ENCODE measurements around the gene IPO13. TPM values are rescaled to one million over a fixed set of nuclear protein-coding genes. Genes with fewer than 3 reads are reported as not detected.

The IPO13 gene
- total RNA-seq, 4 donors from 2014 or later = 19.3 to 32.4 (median 20.5) TPM

DNA sequence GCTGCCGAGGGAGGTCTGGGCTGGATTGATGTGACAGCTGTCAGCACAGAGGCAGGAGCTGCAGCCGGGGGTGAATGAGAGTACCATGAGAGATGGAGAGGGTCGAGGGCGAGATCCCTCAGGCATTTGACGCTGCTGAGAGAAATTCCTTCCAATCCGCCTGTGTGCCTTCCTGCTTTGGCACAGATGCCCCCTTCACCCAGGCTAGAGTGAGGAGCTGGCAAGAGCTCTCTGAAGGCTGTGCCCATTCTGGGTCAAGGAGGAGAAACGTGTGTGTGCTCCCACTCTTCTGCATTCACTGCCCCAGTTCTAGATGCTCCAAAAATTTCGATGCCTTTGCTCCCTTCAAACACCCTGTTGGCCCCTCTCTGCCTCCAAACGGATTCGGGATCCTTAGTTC, 8.4 kb upstream of the IPO13 start:
- TF ChIP-seq, protein P1, sequence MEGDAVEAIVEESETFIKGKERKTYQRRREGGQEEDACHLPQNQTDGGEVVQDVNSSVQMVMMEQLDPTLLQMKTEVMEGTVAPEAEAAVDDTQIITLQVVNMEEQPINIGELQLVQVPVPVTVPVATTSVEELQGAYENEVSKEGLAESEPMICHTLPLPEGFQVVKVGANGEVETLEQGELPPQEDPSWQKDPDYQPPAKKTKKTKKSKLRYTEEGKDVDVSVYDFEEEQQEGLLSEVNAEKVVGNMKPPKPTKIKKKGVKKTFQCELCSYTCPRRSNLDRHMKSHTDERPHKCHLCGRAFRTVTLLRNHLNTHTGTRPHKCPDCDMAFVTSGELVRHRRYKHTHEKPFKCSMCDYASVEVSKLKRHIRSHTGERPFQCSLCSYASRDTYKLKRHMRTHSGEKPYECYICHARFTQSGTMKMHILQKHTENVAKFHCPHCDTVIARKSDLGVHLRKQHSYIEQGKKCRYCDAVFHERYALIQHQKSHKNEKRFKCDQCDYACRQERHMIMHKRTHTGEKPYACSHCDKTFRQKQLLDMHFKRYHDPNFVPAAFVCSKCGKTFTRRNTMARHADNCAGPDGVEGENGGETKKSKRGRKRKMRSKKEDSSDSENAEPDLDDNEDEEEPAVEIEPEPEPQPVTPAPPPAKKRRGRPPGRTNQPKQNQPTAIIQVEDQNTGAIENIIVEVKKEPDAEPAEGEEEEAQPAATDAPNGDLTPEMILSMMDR (IDR thresholded peaks at IDR 0.05) = no peak
- no peak for TF ChIP-seq POLR2A (IDR thresholded peaks at IDR 0.05)
- Histone ChIP-seq H3K36me3 (peaks cover 0 to 3% (median 0%) of the 10 kb centered on the region in 3 donors), H3K9me3 (no peaks in the 10 kb centered on the region), H3K4me3 (no peak overlapping the region), H3K4me1 (peaks cover 19 to 52% (median 36%) of the 10 kb centered on the region in 3 donors), H3K27ac (no peak overlapping the region), H3K27me3 (peaks cover 0 to 18% (median 0%) of the 10 kb centered on the region in 4 donors)
- DNase-seq = no peak
- 77 to 93% methylated on average over 3 to 9 of the region's 10 CpGs for WGBS, 2 donors
- intact Hi-C loops (cut with DNase I) = no loop called here

DNA sequence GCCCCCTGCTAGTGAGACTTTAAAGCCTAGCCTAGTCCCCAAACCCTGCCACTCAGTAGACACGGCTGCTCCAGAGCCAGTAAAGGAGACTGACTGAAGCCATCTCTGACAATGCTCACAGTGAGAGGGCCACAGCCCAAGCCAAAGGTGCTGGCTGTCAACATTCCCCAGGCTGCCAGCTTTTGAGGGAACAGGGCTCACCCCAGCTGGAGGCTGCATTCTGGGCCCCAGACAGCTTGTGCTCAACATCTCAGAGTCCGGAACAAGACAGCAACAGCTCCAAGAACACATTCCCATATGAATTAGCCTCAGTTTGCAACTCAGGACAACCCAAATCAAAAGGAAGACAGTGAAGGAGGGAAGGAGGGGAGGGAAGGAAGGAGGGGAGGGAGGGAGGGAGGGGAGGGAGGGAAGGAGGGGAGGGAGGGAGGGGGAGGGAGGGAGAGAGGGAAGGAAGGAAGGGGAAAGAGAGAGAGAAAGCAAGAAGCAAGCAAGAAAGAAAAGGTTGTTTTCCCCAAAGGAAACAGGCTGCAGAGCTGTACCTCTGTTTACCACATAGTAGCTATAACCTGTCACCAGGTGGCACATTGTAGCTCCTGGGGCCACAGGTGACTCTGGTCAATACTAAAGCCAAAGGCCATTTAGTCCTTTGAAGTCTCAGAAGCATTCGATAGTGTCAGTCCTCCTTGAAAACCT, 7.7 kb upstream of the IPO13 start:
- no peak for TF ChIP-seq POLR2A (IDR thresholded peaks at IDR 0.05)
- TF ChIP-seq, protein P1 (IDR thresholded peaks at IDR 0.05) = no peak
- WGBS, 2 donors = 68 to 73% methylated on average over 2 to 3 of the region's 3 CpGs
- intact Hi-C loops (cut with DNase I) = no loop called here

GRCh38 chr1:43942411-43942810, 4.3 kb upstream of the IPO13 start:
- 88 to 89% methylated on average over 2 to 3 of the region's 3 CpGs for WGBS, 2 donors

More for the DNA sequence above, 7.7 kb upstream of the IPO13 start:
- peaks cover 0 to 3% (median 2%) of the 10 kb centered on the region in 3 donors for H3K36me3 ChIP-seq
- no peaks in the 10 kb centered on the region for H3K9me3 ChIP-seq
- no peak for DNase-seq
- no peak overlapping the region for H3K4me3 ChIP-seq
- peaks cover 0 to 11% (median 0%) of the 10 kb centered on the region in 4 donors for H3K27me3 ChIP-seq
- H3K4me1 ChIP-seq = peaks cover 12 to 46% (median 30%) of the 10 kb centered on the region in 3 donors
- no peak overlapping the region for H3K27ac ChIP-seq

GRCh38 chr1:43944860-43945259, 1.9 kb upstream of the IPO13 start:
- Histone ChIP-seq H3K27ac (no peak overlapping the region), H3K4me1 (peaks cover 27 to 46% (median 30%) of the 10 kb centered on the region in 3 donors), H3K4me3 (no peak overlapping the region), H3K9me3 (no peaks in the 10 kb centered on the region), H3K36me3 (peaks cover 0 to 8% (median 0%) of the 10 kb centered on the region in 3 donors), H3K27me3 (no peaks in the 10 kb centered on the region)
- WGBS, 2 donors = 85 to 100% methylated on average over 1 of the region's 1 CpG
- TF ChIP-seq POLR2A (IDR thresholded peaks at IDR 0.05) = no peak
- TF ChIP-seq, protein P1 (IDR thresholded peaks at IDR 0.05) = no peak
- no peak for DNase-seq
- intact Hi-C loops (cut with DNase I) = loop anchor here (10.0 kb wide), 1 partner anchor 90 kb away; the partner anchor contains the start of gene SLC6A9

More at GRCh38 chr1:43942411-43942810, 4.3 kb upstream of the IPO13 start:
- intact Hi-C loops (cut with DNase I) = loop anchor here (10.0 kb wide), 1 partner anchor 92 kb away; the partner anchor contains the start of gene SLC6A9
- peaks cover 0 to 3% (median 0%) of the 10 kb centered on the region in 3 donors for H3K36me3 ChIP-seq
- H3K27ac ChIP-seq = no peak overlapping the region
- H3K9me3 ChIP-seq = no peaks in the 10 kb centered on the region
- DNase-seq = no peak
- no peak overlapping the region for H3K4me3 ChIP-seq
- peaks cover 13 to 39% (median 16%) of the 10 kb centered on the region in 3 donors for H3K4me1 ChIP-seq
- TF ChIP-seq POLR2A (IDR thresholded peaks at IDR 0.05) = no peak
- TF ChIP-seq, protein P1 (IDR thresholded peaks at IDR 0.05) = no peak
- no peaks in the 10 kb centered on the region for H3K27me3 ChIP-seq

DNA sequence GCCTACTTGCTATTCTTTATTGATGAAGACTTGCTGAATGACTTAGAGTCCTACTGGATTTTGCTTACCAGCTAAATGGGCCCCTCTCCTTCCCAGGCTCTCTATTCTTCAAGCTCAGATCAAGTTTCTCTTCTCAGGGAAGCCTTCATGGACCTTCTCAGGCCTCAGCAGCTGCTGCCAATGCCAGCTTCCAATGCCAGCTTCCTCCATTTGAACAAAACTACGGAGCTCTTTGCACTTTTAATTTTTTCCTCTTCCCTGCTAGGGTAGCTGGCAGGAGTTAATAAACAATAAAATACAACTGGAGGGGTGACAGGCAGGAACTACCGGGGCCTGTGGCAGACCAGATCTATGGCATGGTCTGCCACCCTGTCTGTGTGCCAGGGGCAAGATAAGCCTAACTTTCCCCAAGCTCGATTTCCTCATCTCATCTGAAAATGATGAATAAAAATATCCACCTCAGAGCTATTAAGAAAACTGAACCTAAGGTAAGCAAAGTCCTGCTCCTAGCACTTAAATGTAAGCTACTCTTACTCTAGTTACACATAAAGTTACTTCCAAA, 995 bp upstream of the IPO13 start:
- 0 to 3% methylated on average over 3 of the region's 3 CpGs for WGBS, 2 donors
- no peaks in the 10 kb centered on the region for H3K27me3 ChIP-seq
- intact Hi-C loops (cut with DNase I) = loop anchor here (10.0 kb wide), 1 partner anchor 89 kb away; the partner anchor contains the start of gene SLC6A9
- no peak for DNase-seq
- H3K9me3 ChIP-seq = no peaks in the 10 kb centered on the region
- peak overlapping the region; percentile 69 to 89 (median 79) for H3K4me3 ChIP-seq
- peaks cover 0 to 17% (median 4%) of the 10 kb centered on the region in 3 donors for H3K36me3 ChIP-seq
- H3K27ac ChIP-seq = peak overlapping the region; percentile 95 to 98 (median 98)
- peaks cover 27 to 46% (median 30%) of the 10 kb centered on the region in 3 donors for H3K4me1 ChIP-seq
- TF ChIP-seq, protein P1 (IDR thresholded peaks at IDR 0.05) = no peak
- TF ChIP-seq POLR2A (IDR thresholded peaks at IDR 0.05) = no peak

Measured in esophagus squamous epithelium (tissue), 5 donors.